HUES6 (cell line): ENCODE data around the gene IGSF23.
"Not testable (repeated sequence)": the region's sequence is repeated elsewhere in the genome, so short reads cannot be mapped to it uniquely, and the experiment has no call there.

Experiments used
- H3K27ac ChIP-seq: 2 replicates; pipeline ENCODE4 v1.7.0; 2013; ENCODE audit warnings: low read depth, mild to moderate bottlenecking, low read length, inconsistent platforms
- H3K27me3 ChIP-seq: 2 replicates; pipeline ENCODE4 v1.6.1; 2013; ENCODE audit warnings: low read length; ENCODE audit not compliant: control insufficient read depth, insufficient read depth
- H3K36me3 ChIP-seq: 2 replicates; pipeline ENCODE4 v1.6.1; 2013; ENCODE audit warnings: low read length; ENCODE audit not compliant: control insufficient read depth, insufficient read depth
- H3K4me1 ChIP-seq: 2 replicates; pipeline ENCODE4 v1.6.1; 2013; ENCODE audit warnings: low read length; ENCODE audit not compliant: control insufficient read depth, insufficient read depth
- H3K4me3 ChIP-seq: 2 replicates; pipeline ENCODE4 v1.5.1; 2013; ENCODE audit warnings: low read depth, low read length
- H3K9ac ChIP-seq: one replicate; pipeline ENCODE4 v1.6.1; 2013; ENCODE audit warnings: mild to moderate bottlenecking, low read length
- H3K9me3 ChIP-seq: 2 replicates; pipeline ENCODE4 v1.6.1; 2013; ENCODE audit warnings: low read depth, low read length; ENCODE audit not compliant: control insufficient read depth, insufficient read depth

The IGSF23 gene

DNA sequence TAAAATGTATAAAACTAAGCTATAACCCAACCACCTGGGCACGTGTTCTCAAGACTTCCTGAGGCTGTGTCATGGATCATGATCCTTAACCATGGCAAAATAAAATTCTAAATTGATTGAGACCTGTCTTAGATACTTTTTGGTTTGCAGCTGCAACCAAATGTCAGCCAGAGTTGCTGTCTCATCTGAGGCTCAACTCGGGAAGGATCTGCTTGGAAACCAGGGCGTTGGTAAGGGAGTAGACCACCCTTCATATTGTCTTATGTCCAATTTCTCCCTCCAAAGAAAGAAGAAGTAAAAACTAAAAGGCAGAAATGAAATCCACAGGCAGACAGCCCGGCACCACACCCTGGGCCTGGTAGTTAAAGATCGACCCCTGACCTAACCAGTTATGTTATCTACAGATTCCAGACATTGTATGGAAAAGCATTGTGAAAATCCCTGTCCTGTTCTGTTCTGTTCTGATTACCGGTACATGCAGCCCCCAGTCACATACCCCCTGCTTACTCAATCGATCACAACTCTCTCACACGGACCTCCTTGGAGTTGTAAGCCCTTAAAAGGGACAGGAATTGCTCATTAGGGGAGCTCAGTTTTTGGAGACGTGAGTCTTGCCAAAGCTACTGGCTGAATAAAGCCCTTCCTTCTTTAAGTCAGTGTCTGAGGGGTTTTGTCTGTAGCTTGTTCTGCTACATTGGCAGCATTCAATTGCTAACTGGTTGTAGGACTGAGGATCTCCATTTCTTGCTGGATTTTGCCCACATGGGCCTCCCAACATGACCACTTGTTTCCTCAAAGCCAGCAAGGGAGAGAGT, 22.9 kb upstream of the IGSF23 start:
- no peaks in the 10 kb centered on the region for H3K27me3 ChIP-seq
- H3K27ac ChIP-seq, result no peak overlapping the region; the same call in 1 of the 2 replicates
- H3K36me3 ChIP-seq, result no peaks in the 10 kb centered on the region
- H3K9me3 ChIP-seq, result peaks cover 2% of the 10 kb centered on the region; the same call in 1 of the 2 replicates
- peaks cover 45% of the 10 kb centered on the region for H3K4me1 ChIP-seq
- peak overlapping the region; percentile 27 for H3K9ac ChIP-seq
- no peak overlapping the region for H3K4me3 ChIP-seq

DNA sequence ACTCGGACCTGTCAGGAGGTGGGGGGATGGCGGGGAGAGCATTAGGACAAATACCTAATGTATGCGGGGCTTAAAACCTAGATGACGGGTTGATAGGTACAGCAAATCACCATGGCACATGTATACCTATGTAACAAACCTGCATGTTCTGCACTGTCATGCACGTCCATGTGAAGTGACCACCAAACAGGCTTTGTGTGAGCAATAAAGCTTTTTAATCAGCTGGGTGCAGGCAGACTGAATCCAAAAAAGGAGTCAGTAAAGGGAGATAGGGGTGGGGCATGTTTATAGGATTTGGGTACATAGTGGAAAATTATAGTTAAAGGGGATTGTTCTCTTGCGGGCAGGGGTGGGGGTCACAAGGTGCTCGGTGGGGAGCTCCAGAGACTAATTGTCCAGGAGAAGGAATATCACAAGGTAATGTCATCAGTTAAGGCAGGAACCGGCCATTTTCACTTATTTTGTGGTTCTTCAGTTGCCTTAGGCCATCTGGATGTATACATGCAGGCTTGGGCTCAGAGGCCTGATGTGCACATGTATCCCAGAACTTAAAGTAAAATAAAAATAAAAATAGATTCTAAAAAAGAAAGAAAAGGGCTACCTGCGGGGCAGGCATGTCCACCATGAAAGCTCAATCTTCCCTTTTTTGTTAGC, 21.9 kb upstream of the IGSF23 start:
- peak overlapping the region; percentile 27 for H3K9ac ChIP-seq
- not testable (repeated sequence) for H3K27me3 ChIP-seq, H3K27ac ChIP-seq, H3K36me3 ChIP-seq, H3K4me3 ChIP-seq, H3K9me3 ChIP-seq
- peaks cover 49% of the 10 kb centered on the region for H3K4me1 ChIP-seq

DNA sequence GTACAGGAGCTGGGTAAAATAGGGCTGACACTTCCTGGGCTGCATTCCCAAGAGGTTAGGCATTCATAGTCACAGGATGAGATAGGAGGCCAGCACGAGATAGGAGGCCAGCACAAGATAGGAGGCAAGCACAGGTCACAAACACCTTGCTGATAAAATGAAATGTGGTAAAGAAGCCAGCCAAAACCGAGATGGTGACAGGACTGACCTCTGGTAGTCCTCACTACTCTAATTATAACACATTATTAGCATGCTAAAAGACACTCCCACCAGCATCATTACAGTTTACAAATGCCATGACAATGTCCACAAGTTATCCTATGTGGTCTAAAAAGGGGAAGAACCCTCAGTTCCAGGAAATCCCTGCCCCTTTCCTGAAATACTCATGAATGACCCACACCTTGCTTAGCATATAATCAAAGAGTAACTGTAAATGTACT, 20.9 kb upstream of the IGSF23 start:
- no peaks in the 10 kb centered on the region for H3K9me3 ChIP-seq
- peak overlapping the region; percentile 31; the same call in 1 of the 2 replicates for H3K27ac ChIP-seq
- no peak overlapping the region for H3K9ac ChIP-seq
- no peak overlapping the region for H3K4me3 ChIP-seq
- H3K4me1 ChIP-seq, result peaks cover 54% of the 10 kb centered on the region
- H3K36me3 ChIP-seq, result no peaks in the 10 kb centered on the region
- no peaks in the 10 kb centered on the region for H3K27me3 ChIP-seq

DNA sequence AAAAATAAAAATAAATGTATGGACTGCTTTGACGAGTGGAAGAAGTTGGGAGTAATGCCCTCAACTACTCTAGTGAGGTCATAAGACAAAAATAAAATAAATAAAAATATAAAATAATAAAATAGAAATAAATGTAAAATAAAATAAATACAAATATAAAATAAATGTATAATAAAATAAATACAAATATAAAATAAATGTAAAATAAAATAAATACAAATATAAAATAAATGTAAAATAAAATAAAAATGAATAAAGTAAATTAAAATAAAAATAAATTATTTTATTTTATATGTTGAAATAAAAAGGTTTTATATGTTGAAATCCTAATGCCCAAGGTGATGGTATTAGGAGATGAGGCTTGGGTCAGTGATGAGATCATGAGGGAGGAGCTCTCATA, 20.1 kb upstream of the IGSF23 start:
- peak overlapping the region; percentile 34 for H3K9ac ChIP-seq
- H3K4me1 ChIP-seq, result peaks cover 52% of the 10 kb centered on the region
- peak overlapping the region; percentile 20; the same call in 1 of the 2 replicates for H3K27ac ChIP-seq
- H3K4me3 ChIP-seq, result no peak overlapping the region
- no peaks in the 10 kb centered on the region for H3K36me3 ChIP-seq
- 0 out of 2 replicates have a peak, but pooled peaks cover 2% of the 10 kb centered on the region for H3K9me3 ChIP-seq
- no peaks in the 10 kb centered on the region for H3K27me3 ChIP-seq

DNA sequence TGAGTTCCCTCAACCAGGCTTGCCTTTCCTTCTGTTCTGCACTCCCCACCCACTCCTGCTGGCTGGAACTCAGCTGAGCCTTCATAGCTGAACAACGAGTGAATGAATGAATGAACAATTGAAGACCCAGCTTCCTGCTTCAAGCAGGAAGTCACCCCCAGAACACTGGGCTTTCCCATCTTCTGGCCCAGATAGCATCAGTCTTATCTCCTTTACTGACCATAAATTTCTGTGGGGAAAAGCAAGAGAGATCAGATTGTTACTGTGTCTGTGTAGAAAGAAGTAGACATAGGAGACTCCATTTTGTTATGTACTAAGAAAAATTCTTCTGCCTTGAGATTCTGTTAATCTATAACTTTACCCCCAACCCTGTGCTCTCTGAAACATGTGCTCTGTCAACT, 19.5 kb upstream of the IGSF23 start:
- H3K27me3 ChIP-seq, H3K4me3 ChIP-seq, H3K36me3 ChIP-seq, H3K9me3 ChIP-seq: not testable (repeated sequence)
- Histone ChIP-seq H3K27ac (peak overlapping the region; percentile 20; the same call in 1 of the 2 replicates), H3K4me1 (peaks cover 46% of the 10 kb centered on the region), H3K9ac (peak overlapping the region; percentile 34)

DNA sequence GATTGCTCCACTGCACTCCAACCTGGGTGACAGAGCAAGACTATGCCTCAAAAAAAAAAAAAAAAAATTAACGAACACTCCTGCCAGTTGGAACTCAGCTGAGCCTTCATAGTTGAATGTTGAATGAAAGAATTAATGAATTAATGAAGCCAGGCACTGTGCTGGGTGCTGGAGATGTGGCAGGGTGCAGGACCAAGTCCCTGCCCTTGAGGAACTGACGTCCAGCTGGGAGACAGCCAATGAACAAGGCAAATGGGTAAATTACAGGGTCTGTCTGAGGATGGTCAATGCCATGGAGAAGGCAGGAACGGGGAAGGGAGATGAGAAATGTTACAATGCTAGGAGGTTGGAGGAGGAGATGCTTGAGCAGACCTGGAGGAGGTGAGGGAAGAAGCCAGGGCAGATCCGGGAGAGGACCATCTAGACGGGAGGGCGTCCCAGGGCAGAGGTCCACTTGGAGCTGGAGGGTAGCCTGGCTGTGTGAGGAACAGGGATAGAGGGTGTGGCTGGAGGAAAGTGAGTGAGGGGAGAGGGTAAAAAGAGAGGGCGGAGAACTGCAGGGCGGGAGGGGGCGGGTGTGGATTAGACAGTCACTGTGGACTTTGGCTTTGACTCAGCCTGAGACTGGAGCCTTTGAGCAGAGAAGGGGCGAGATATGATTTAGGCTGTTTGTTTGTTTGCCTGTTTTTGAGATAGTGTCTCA, 16.8 kb upstream of the IGSF23 start:
- Histone ChIP-seq H3K36me3 (no peaks in the 10 kb centered on the region), H3K27me3 (no peaks in the 10 kb centered on the region), H3K4me3 (no peak overlapping the region), H3K4me1 (peaks cover 34% of the 10 kb centered on the region), H3K27ac (no peak overlapping the region), H3K9ac (peak overlapping the region; percentile 16), H3K9me3 (0 out of 2 replicates have a peak, but pooled peaks cover 4% of the 10 kb centered on the region)

DNA sequence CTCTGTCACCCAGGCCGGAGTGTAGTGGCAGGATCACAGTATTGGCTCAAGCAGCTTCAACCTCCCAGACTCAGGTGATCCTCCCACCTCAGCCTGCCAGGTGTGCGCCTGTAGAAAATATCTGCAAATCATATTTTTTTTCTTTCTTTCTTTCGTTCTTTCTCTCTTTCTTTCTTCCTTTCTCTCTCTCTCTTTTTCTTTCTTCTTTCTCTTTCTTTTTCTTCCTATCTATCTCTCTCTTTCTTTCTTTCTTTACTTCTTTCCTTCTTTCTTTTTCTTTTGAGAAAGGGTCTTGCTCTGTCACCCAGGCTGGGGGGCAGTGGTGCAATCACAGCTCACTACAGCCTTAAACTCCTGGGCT, 16.3 kb upstream of the IGSF23 start:
- Histone ChIP-seq H3K4me1 (peaks cover 31% of the 10 kb centered on the region), H3K4me3 (no peak overlapping the region), H3K27me3 (no peaks in the 10 kb centered on the region), H3K9ac (peak overlapping the region; percentile 16), H3K36me3 (no peaks in the 10 kb centered on the region), H3K9me3 (0 out of 2 replicates have a peak, but pooled peaks cover 4% of the 10 kb centered on the region), H3K27ac (no peak overlapping the region)

DNA sequence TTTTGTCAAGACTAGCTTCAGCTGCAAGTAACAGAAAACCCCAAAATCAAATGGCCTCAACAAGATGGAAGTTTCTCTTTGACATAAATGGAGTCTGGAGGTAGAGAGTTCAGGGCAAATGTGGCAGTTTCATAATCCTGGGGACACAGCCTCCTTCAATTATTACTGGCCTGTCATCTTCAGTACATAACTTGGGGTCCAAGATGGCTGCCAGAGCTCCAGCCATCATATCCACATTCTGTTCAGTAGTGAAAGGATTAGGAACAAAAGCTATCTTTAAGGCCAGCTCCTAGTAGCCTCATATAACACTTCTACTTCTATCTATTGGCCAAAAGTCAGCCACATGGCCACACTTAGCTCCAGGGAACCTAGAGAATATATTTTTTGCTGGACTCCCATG, 15.0 kb upstream of the IGSF23 start:
- H3K36me3 ChIP-seq, result no peaks in the 10 kb centered on the region

DNA sequence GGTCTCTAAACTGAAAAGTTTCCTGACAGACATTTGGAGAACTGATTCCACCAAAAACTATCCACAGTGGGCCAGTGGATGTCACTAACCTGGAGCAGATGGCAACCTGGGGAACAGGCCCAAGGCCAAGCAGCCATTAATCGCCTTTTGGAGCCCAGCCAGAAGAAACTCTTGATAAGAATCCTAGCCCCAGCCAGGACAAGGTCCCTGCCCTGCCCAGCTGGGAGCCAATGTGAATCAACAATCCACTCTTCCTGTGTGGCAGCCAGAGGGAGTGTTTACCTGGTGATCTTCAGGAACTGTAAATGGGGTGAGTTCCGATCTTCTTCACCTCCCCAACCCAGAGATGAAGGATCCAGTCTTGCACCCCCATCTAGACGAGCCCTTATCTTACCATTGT, 14.5 kb upstream of the IGSF23 start:
- Histone ChIP-seq H3K4me3 (no peak overlapping the region), H3K27me3 (no peaks in the 10 kb centered on the region), H3K4me1 (peaks cover 28% of the 10 kb centered on the region), H3K9ac (no peak overlapping the region), H3K9me3 (0 out of 2 replicates have a peak, but pooled peaks cover 4% of the 10 kb centered on the region), H3K27ac (no peak overlapping the region), H3K36me3 (no peaks in the 10 kb centered on the region)

More for the DNA sequence above, 15.0 kb upstream of the IGSF23 start:
- Histone ChIP-seq H3K9ac (no peak overlapping the region), H3K4me3 (no peak overlapping the region), H3K4me1 (peaks cover 28% of the 10 kb centered on the region), H3K9me3 (0 out of 2 replicates have a peak, but pooled peaks cover 4% of the 10 kb centered on the region), H3K27me3 (no peaks in the 10 kb centered on the region), H3K27ac (no peak overlapping the region)

DNA sequence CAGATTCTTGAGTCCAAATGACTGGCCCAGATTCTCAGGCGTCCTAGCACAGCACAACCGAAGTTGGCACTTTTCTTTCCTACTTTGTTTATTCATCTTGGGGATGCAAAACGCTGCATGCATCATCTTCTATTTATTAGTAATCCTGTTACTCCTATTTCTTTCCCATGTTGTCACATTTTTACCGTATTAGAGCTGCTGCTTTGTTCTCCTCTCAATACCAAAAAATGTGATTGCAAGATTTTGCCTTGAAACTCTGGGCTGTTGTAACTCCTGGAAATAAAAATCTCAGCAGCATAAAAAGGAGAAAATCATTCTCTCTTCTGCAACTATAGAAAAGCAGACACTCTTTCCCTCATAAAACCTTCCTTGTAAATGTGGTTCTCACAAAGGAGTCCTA, 12.9 kb upstream of the IGSF23 start:
- Histone ChIP-seq H3K4me3 (no peak overlapping the region), H3K9me3 (0 out of 2 replicates have a peak, but pooled peaks cover 4% of the 10 kb centered on the region), H3K4me1 (peaks cover 28% of the 10 kb centered on the region), H3K27ac (no peak overlapping the region), H3K9ac (no peak overlapping the region), H3K27me3 (no peaks in the 10 kb centered on the region), H3K36me3 (no peaks in the 10 kb centered on the region)
